ENCODE data around the gene MAP3K6. TPM values are rescaled to one million over a fixed set of nuclear protein-coding genes. Genes with fewer than 3 reads are reported as not detected.
"Not testable (repeated sequence)": the region's sequence is repeated elsewhere in the genome, so short reads cannot be mapped to it uniquely, and the experiment has no call there.

MAP3K6 gene
- total RNA-seq, 6 experiments from 2014 or later: 4.3 to 14.9 (median 5.6) TPM

GRCh38 chr1:27412502-27412901, 45.7 kb upstream of the MAP3K6 start:
- Histone ChIP-seq H3K27me3 (no peaks in the 10 kb centered on the region), H3K4me3 (no peak overlapping the region), H3K9me3 (no peaks in the 10 kb centered on the region), H3K36me3 (peaks cover 10 to 82% (median 40%) of the 10 kb centered on the region in 4 donors), H3K4me1 (no peaks in the 10 kb centered on the region), H3K27ac (no peak overlapping the region)
- 96% methylated on average over 4 of the region's 4 CpGs for WGBS (ENCODE audit: insufficient coverage, low coverage, low lambda C conversion rate, missing lambda C conversion rate)
- ATAC-seq (no peak), DNase-seq (no peak)
- TF ChIP-seq POLR2A (IDR thresholded peaks at IDR 0.05) (no peak), CTCF (IDR thresholded peaks at IDR 0.05) (no peak)
- intact Hi-C loops (cut with DNase I): no loop called here

DNA sequence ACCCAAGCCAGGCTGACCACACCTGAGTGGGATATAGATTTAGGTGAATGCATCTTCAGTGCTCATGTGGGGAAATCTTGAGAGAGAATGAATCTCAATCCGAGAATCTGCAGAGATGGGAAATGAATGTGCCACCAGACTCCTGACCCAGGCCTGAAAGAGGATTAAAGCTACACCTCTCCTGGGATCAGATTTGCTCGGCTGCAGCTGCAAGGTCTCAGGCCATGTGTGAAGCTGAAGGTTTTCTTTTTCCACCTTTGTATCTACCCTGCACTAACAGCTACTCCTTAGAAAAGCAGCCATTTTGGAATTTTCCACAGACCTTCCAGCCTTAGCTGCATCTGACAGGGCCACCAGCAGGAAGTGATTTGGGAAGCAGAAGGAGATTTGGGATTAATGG, 43.9 kb upstream of the MAP3K6 start:
- ATAC-seq (no peak), DNase-seq (no peak)
- Histone ChIP-seq H3K27me3 (no peaks in the 10 kb centered on the region), H3K9me3 (no peaks in the 10 kb centered on the region), H3K27ac (no peak overlapping the region), H3K36me3 (peaks cover 9 to 76% (median 39%) of the 10 kb centered on the region in 4 donors), H3K4me1 (no peaks in the 10 kb centered on the region), H3K4me3 (no peak overlapping the region)
- WGBS (ENCODE audit: insufficient coverage, low coverage, low lambda C conversion rate, missing lambda C conversion rate): 100% methylated on average over 1 of the region's 2 CpGs
- intact Hi-C loops (cut with DNase I): no loop called here
- TF ChIP-seq CTCF (IDR thresholded peaks at IDR 0.05): no peak
- TF ChIP-seq POLR2A (IDR thresholded peaks at IDR 0.05): no peak

DNA sequence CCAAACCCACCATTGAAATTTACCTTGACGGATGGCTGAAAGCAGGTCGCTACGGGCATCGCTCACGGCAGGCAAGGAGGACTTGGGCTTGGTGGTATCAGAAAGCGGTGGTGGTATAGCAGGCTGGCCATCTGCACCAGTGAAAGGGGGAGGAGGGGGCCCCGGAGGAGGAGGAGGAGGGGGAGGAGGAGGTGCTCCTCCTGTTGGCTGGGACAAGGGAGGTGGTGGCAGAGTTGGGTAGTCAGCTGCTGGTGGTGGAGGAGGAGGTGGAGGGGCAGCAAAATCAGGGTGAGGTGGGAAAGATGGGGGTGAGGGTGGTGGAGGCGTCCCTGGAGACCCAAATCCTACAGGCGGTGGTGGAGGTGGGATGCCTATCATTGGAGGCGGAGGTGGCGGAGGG, 42.9 kb upstream of the MAP3K6 start:
- no peak for ATAC-seq
- no peaks in the 10 kb centered on the region for H3K4me1 ChIP-seq
- WGBS (ENCODE audit: insufficient coverage, low coverage, low lambda C conversion rate, missing lambda C conversion rate): 90% methylated on average over 9 of the region's 11 CpGs

GRCh38 chr1:27408151-27408550, 41.4 kb upstream of the MAP3K6 start:
- intact Hi-C loops (cut with DNase I): loop anchor here in 1 of 2 donors (10.0 kb wide), 1 partner anchor 187 kb away; no protein-coding TSS in a partner anchor
- WGBS (ENCODE audit: insufficient coverage, low coverage, low lambda C conversion rate, missing lambda C conversion rate): 93% methylated on average over 7 of the region's 9 CpGs

More for the DNA sequence above, 42.9 kb upstream of the MAP3K6 start:
- no peak for DNase-seq
- no peak overlapping the region for H3K27ac ChIP-seq
- no peaks in the 10 kb centered on the region for H3K27me3 ChIP-seq
- TF ChIP-seq POLR2A (IDR thresholded peaks at IDR 0.05): no peak
- no peak for TF ChIP-seq CTCF (IDR thresholded peaks at IDR 0.05)
- H3K4me3 ChIP-seq: no peak overlapping the region
- H3K9me3 ChIP-seq: no peaks in the 10 kb centered on the region
- H3K36me3 ChIP-seq: peaks cover 6 to 66% (median 33%) of the 10 kb centered on the region in 4 donors
- intact Hi-C loops (cut with DNase I): loop anchor here in 1 of 2 donors (10.0 kb wide), 1 partner anchor 185 kb away; no protein-coding TSS in a partner anchor

GRCh38 chr1:27406791-27407190, 40.0 kb upstream of the MAP3K6 start:
- intact Hi-C loops (cut with DNase I): loop anchor here in 1 of 2 donors (10.0 kb wide), 1 partner anchor 188 kb away; no protein-coding TSS in a partner anchor
- H3K9me3 ChIP-seq, ATAC-seq, DNase-seq, H3K4me1 ChIP-seq, H3K4me3 ChIP-seq, H3K27me3 ChIP-seq, H3K27ac ChIP-seq: not testable (repeated sequence)
- H3K36me3 ChIP-seq: peaks cover 6 to 39% (median 21%) of the 10 kb centered on the region in 4 donors
- no CpG with 5 or more reads among the region's 2 CpGs for WGBS (ENCODE audit: insufficient coverage, low coverage, low lambda C conversion rate, missing lambda C conversion rate)

More at GRCh38 chr1:27408151-27408550, 41.4 kb upstream of the MAP3K6 start:
- Histone ChIP-seq H3K27ac (no peak overlapping the region), H3K4me3 (no peak overlapping the region), H3K9me3 (no peaks in the 10 kb centered on the region), H3K4me1 (no peaks in the 10 kb centered on the region), H3K27me3 (no peaks in the 10 kb centered on the region), H3K36me3 (peaks cover 6 to 52% (median 27%) of the 10 kb centered on the region in 4 donors)
- no peak for DNase-seq
- no peak for TF ChIP-seq CTCF (IDR thresholded peaks at IDR 0.05)
- TF ChIP-seq POLR2A (IDR thresholded peaks at IDR 0.05): no peak
- ATAC-seq: no peak
